Neural cell (in vitro differentiated cells): ENCODE data around the gene VPS35L. TPM values are rescaled to one million over a fixed set of nuclear protein-coding genes. Genes with fewer than 3 reads are reported as not detected.

Experiments used
- H2AFZ ChIP-seq: fragments of 200-600, 300-800 bp; sonication (generic), shearing (Covaris generic); 2 replicates; pipeline ENCODE4 v1.6.0; 2014; ENCODE audit warnings: low read depth, mild to moderate bottlenecking, antibody characterized with exemption, low read length, moderate library complexity
- H3F3A ChIP-seq: fragments of 200-600 bp; shearing (Covaris generic); 2 replicates; pipeline ENCODE4 v1.6.1; 2016; ENCODE audit warnings: mild to moderate bottlenecking, moderate library complexity, mixed read lengths, antibody characterized with exemption, low read length; ENCODE audit not compliant: insufficient read depth, poor library complexity, severe bottlenecking
- H3K27ac ChIP-seq: fragments of 200-600, 300-800 bp; sonication (generic), shearing (Covaris generic); 2 replicates; pipeline ENCODE4 v1.5.1; 2014; ENCODE audit warnings: mild to moderate bottlenecking, low read length, moderate library complexity
- H3K27me3 ChIP-seq: fragments of 300-800, 200-600 bp; sonication (generic), shearing (Covaris generic); 2 replicates; pipeline ENCODE4 v1.6.0; 2014; ENCODE audit warnings: mild to moderate bottlenecking, low read depth, low read length, moderate library complexity; ENCODE audit not compliant: insufficient read depth
- H3K36me3 ChIP-seq: fragments of 300-800, 200-600 bp; sonication (generic), shearing (Covaris generic); 2 replicates; pipeline ENCODE4 v1.5.1; 2014; ENCODE audit warnings: mild to moderate bottlenecking, antibody characterized with exemption, low read length, moderate library complexity; ENCODE audit not compliant: insufficient read depth
- H3K4me2 ChIP-seq: fragments of 300-800, 200-600 bp; sonication (generic), shearing (Covaris generic); 2 replicates; pipeline ENCODE4 v1.6.0; 2014; ENCODE audit warnings: mild to moderate bottlenecking, low read length
- H3K4me3 ChIP-seq: fragments of 300-800, 200-600 bp; sonication (generic), shearing (Covaris generic); 2 replicates; pipeline ENCODE4 v1.5.1; 2014; ENCODE audit warnings: mild to moderate bottlenecking, low read length, moderate library complexity
- H3K79me2 ChIP-seq: fragments of 200-600 bp; shearing (Covaris generic); replicated peaks from 2 replicates; pipeline ENCODE4 v1.6.0; 2014; ENCODE audit warnings: mild to moderate bottlenecking, low read length, moderate library complexity; ENCODE audit not compliant: insufficient read depth
- H3K9ac ChIP-seq: fragments of 300-800, 200-600 bp; sonication (generic), shearing (Covaris generic); 2 replicates; pipeline ENCODE4 v1.6.1; 2016; ENCODE audit warnings: mild to moderate bottlenecking, low read length, mixed read lengths
- H3K9me2 ChIP-seq: fragments of 200-600 bp; shearing (Covaris generic); 2 replicates; pipeline ENCODE4 v1.6.1; 2016; ENCODE audit warnings: mild to moderate bottlenecking, low read length, mixed read lengths; ENCODE audit not compliant: insufficient read depth
- H3K9me3 ChIP-seq: fragments of 200-600, 300-800 bp; sonication (generic), shearing (Covaris generic); 2 replicates; pipeline ENCODE4 v1.6.1; 2016; ENCODE audit warnings: mild to moderate bottlenecking, mixed run types, low read length, moderate library complexity, mixed read lengths
- H4K20me1 ChIP-seq: fragments of 200-600 bp; shearing (Covaris generic); 2 replicates; pipeline ENCODE4 v1.6.1; 2016; ENCODE audit warnings: mild to moderate bottlenecking, mixed run types; ENCODE audit not compliant: insufficient read depth
- CTCF ChIP-seq: fragments of 450-650 bp; IDR thresholded peaks from 2 replicates; pipeline ENCODE4 v1.5.1; 2014; ENCODE audit warnings: antibody characterized with exemption, mild to moderate bottlenecking, moderate library complexity; ENCODE audit not compliant: poor library complexity, severe bottlenecking
- EP300 ChIP-seq: fragments of 450-650 bp; conservative IDR thresholded peaks from 2 replicates; pipeline ENCODE4 v1.6.1; 2014; ENCODE audit warnings: antibody characterized with exemption, mild to moderate bottlenecking, moderate library complexity; ENCODE audit not compliant: poor library complexity, severe bottlenecking
- EZH2 ChIP-seq: fragments of 200-600, 300-800 bp; shearing (Covaris generic), sonication (generic); IDR thresholded peaks from 2 replicates; pipeline ENCODE4 v1.6.1; 2014; ENCODE audit warnings: antibody characterized with exemption, low read length, borderline replicate concordance, mild to moderate bottlenecking; ENCODE audit not compliant: insufficient read depth, poor library complexity, severe bottlenecking
- MXI1 ChIP-seq: fragments of 450-650 bp; conservative IDR thresholded peaks from 2 replicates; pipeline ENCODE4 v1.6.1; 2014; ENCODE audit warnings: antibody characterized with exemption, mild to moderate bottlenecking; ENCODE audit not compliant: poor library complexity, severe bottlenecking
- POLR2AphosphoS5 ChIP-seq: IDR thresholded peaks from 2 replicates; pipeline ENCODE4 v1.6.1; 2012
- RAD21 ChIP-seq: fragments of 450-650 bp; conservative IDR thresholded peaks from 2 replicates; pipeline ENCODE4 v1.6.1; 2014; ENCODE audit warnings: antibody characterized with exemption, mild to moderate bottlenecking, moderate library complexity
- SMC3 ChIP-seq: fragments of 450-650 bp; conservative IDR thresholded peaks from 2 replicates; pipeline ENCODE4 v1.6.1; 2014; ENCODE audit warnings: antibody characterized with exemption, mild to moderate bottlenecking, moderate library complexity; ENCODE audit not compliant: poor library complexity
- TAF1 ChIP-seq: IDR thresholded peaks from 2 replicates; pipeline ENCODE4 v1.6.1; 2012; ENCODE audit warnings: low read depth
- polyA plus RNA-seq: library from polyadenylated mRNA; depleted of rRNA; stranded (reverse); fragments of >200 nt; gene quantifications from 2 replicates; pipeline ENCODE4 v1.2.3, GENCODE V29; 2014
- TF ChIP-seq, protein P1 (sequence below): IDR thresholded peaks from 2 replicates; pipeline ENCODE4 v1.6.1; 2012; ENCODE audit warnings: borderline replicate concordance

The VPS35L gene
- polyA plus RNA-seq, 1 donor from 2014 or later, result 29.8 TPM

DNA sequence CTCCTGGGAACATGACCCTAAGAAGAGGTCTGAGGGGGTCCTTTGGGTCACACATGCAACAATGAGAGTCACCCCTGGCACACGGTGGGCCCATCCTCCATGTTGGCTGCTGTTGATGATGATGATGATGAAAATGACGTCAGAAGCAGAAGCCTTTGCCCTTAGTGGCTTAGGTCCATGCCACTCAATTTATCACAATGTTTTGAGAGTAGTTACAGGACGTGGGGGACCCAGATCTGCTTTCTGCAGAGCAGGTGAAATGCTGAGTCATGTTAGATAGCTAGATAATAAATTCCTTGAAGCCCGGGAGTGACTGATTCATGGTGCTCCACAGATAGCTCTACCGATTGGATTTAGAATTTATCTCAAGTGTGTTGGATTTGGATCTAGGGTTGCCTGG is 53.9 kb downstream of the VPS35L start:
- TF ChIP-seq TAF1, result no peak
- no peak for TF ChIP-seq RAD21
- no peak for TF ChIP-seq EP300
- TF ChIP-seq SMC3, result no peak
- TF ChIP-seq CTCF, result no peak
- TF ChIP-seq POLR2AphosphoS5, result no peak
- Histone ChIP-seq H3K27ac (no peak overlapping the region), H2AFZ (no peak overlapping the region), H3K4me2 (no peak overlapping the region), H3K79me2 (no peaks in the 10 kb centered on the region), H3K9ac (no peak overlapping the region), H4K20me1 (no peaks in the 10 kb centered on the region), H3K27me3 (no peaks in the 10 kb centered on the region), H3K9me3 (no peaks in the 10 kb centered on the region), H3K4me3 (no peak overlapping the region), H3K36me3 (peaks cover 13% of the 10 kb centered on the region), H3K9me2 (no peaks in the 10 kb centered on the region), H3F3A (no peaks in the 10 kb centered on the region)

DNA sequence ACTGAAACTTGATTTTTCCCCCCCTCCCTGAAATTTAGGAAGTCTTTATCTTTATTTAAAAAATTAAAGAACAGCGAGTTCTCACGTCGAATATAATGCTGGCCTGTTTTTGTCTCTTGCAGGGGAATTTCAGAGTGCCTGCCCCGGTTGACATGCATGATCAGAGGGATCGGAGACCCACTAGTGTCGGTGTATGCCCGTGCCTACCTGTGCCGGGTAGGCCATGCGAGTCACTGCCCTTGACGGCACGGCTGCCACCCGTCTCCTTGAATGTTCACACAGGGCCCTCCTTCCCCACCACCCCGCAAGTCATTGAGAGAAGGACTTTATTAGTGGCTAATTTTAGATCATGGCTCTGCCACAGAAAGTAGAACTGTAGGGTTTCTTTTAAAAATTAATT is 54.7 kb downstream of the VPS35L start:
- H3K27me3 ChIP-seq, result no peaks in the 10 kb centered on the region
- peaks cover 13% of the 10 kb centered on the region for H3K36me3 ChIP-seq
- no peak overlapping the region for H3K9ac ChIP-seq
- no peaks in the 10 kb centered on the region for H4K20me1 ChIP-seq
- no peaks in the 10 kb centered on the region for H3K79me2 ChIP-seq
- no peak overlapping the region for H3K4me3 ChIP-seq
- no peaks in the 10 kb centered on the region for H3K9me2 ChIP-seq
- TF ChIP-seq TAF1, result no peak
- H3F3A ChIP-seq, result no peaks in the 10 kb centered on the region
- H2AFZ ChIP-seq, result no peak overlapping the region
- no peak overlapping the region for H3K27ac ChIP-seq
- no peak overlapping the region for H3K4me2 ChIP-seq
- no peaks in the 10 kb centered on the region for H3K9me3 ChIP-seq

GRCh38 chr16:19613834-19614233 is 58.3 kb downstream of the VPS35L start:
- no peaks in the 10 kb centered on the region for H3F3A ChIP-seq
- no peak for TF ChIP-seq MXI1
- TF ChIP-seq, protein P1, sequence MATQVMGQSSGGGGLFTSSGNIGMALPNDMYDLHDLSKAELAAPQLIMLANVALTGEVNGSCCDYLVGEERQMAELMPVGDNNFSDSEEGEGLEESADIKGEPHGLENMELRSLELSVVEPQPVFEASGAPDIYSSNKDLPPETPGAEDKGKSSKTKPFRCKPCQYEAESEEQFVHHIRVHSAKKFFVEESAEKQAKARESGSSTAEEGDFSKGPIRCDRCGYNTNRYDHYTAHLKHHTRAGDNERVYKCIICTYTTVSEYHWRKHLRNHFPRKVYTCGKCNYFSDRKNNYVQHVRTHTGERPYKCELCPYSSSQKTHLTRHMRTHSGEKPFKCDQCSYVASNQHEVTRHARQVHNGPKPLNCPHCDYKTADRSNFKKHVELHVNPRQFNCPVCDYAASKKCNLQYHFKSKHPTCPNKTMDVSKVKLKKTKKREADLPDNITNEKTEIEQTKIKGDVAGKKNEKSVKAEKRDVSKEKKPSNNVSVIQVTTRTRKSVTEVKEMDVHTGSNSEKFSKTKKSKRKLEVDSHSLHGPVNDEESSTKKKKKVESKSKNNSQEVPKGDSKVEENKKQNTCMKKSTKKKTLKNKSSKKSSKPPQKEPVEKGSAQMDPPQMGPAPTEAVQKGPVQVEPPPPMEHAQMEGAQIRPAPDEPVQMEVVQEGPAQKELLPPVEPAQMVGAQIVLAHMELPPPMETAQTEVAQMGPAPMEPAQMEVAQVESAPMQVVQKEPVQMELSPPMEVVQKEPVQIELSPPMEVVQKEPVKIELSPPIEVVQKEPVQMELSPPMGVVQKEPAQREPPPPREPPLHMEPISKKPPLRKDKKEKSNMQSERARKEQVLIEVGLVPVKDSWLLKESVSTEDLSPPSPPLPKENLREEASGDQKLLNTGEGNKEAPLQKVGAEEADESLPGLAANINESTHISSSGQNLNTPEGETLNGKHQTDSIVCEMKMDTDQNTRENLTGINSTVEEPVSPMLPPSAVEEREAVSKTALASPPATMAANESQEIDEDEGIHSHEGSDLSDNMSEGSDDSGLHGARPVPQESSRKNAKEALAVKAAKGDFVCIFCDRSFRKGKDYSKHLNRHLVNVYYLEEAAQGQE, result no peak
- no peak for TF ChIP-seq RAD21
- TF ChIP-seq POLR2AphosphoS5, result no peak
- no peak for TF ChIP-seq EZH2
- TF ChIP-seq TAF1, result no peak
- TF ChIP-seq CTCF, result no peak
- no peak for TF ChIP-seq SMC3
- no peak for TF ChIP-seq EP300
- H3K36me3 ChIP-seq, result no peaks in the 10 kb centered on the region
- no peaks in the 10 kb centered on the region for H4K20me1 ChIP-seq
- no peaks in the 10 kb centered on the region for H3K79me2 ChIP-seq
- no peak overlapping the region for H3K4me3 ChIP-seq
- no peak overlapping the region for H3K9ac ChIP-seq
- H3K4me2 ChIP-seq, result no peak overlapping the region
- no peak overlapping the region for H3K27ac ChIP-seq
- H3K9me3 ChIP-seq, result no peaks in the 10 kb centered on the region
- no peak overlapping the region for H2AFZ ChIP-seq
- no peaks in the 10 kb centered on the region for H3K27me3 ChIP-seq
- H3K9me2 ChIP-seq, result no peaks in the 10 kb centered on the region
